HepG2 (cell line): Measurements from ENCODE around the gene RSL1D1. TPM values are rescaled to one million over a fixed set of nuclear protein-coding genes. Genes with fewer than 3 reads are reported as not detected.
A peak's percentile ranks its signal among the peaks of the same experiment; 100 is the strongest.

Experiments
- EP300 ChIP-seq, 3 experiments: sonication (generic) in 1 of 3; formaldehyde crosslinking in 1 of 3; IDR thresholded peaks; 2 replicates each; pipeline versions ENCODE4 v1.5.1 to v1.6.1; 2011 to 2020; ENCODE audit warnings: low read depth in 2 of 3, low read length in 2 of 3, borderline replicate concordance in 1 of 3, improper control_type of control experiment in 1 of 3, mild to moderate bottlenecking in 1 of 3, missing genetic modification reagents in 1 of 3, moderate library complexity in 1 of 3
- ETV5 ChIP-seq: IDR thresholded peaks from 2 replicates; pipeline ENCODE4 v1.6.1; 2018; ENCODE audit warnings: missing biosample characterization, missing genetic modification reagents, inconsistent platforms, borderline replicate concordance
- HNF4A ChIP-seq: sonication (generic); formaldehyde crosslinking; IDR thresholded peaks from 2 replicates; pipeline ENCODE4 v1.4.0; 2020; ENCODE audit warnings: missing genetic modification reagents
- LCORL ChIP-seq, 2 experiments: fragments of 450-650 bp in 1 of 2; sonication (generic) in 1 of 2; formaldehyde crosslinking in 1 of 2; IDR thresholded peaks; 2 replicates each; pipeline versions ENCODE4 v1.5.0 to v1.6.1; 2017 to 2020; ENCODE audit warnings: antibody characterized with exemption in 1 of 2, missing genetic modification reagents in 1 of 2
- RXRB ChIP-seq: IDR thresholded peaks from 2 replicates; pipeline ENCODE4 v1.6.1; 2016; ENCODE audit warnings: borderline replicate concordance, missing genetic modification reagents, missing compliant biosample characterization
- SPEN ChIP-seq: sonication (generic); formaldehyde crosslinking; IDR thresholded peaks from 2 replicates; pipeline ENCODE4 v1.5.1; 2020; ENCODE audit warnings: low read depth, mild to moderate bottlenecking, missing genetic modification reagents
- ZFP90 ChIP-seq: sonication (generic); formaldehyde crosslinking; IDR thresholded peaks from 2 replicates; pipeline ENCODE4 v1.8.0; 2022; ENCODE audit warnings: missing genetic modification reagents, mild to moderate bottlenecking, inconsistent platforms, borderline replicate concordance
- ZNF788 ChIP-seq: sonication (generic); formaldehyde crosslinking; IDR thresholded peaks from 2 replicates; pipeline ENCODE4 v1.5.0; 2020; ENCODE audit warnings: mild to moderate bottlenecking, missing genetic modification reagents, borderline replicate concordance
- ZSCAN31 ChIP-seq: sonication (generic); formaldehyde crosslinking; IDR thresholded peaks from 2 replicates; pipeline ENCODE4 v1.5.0; 2020; ENCODE audit warnings: low read depth, mild to moderate bottlenecking, missing genetic modification reagents
- polyA plus RNA-seq, 8 experiments: library from polyadenylated mRNA; depleted of rRNA in 3 of 8; stranded (reverse) in 7 of 8; unstranded in 1 of 8; fragments of >200 nt; fragmentation: Illumina TruSeq in 4 of 8; extraction: Trizol in 4 of 8; gene quantifications; 2 replicates each; pipeline versions ENCODE4 v1.2.1 to v1.2.3, GENCODE V29; 2011 to 2016; ENCODE audit warnings: low read depth in 4 of 8, missing spikeins in 1 of 8, mixed read lengths in 1 of 8; ENCODE audit not compliant: insufficient read depth in 1 of 8
- total RNA-seq, 5 experiments: library from RNA; depleted of rRNA; stranded (reverse); fragments of >200 nt; fragmentation: Illumina TruSeq; extraction: Trizol; gene quantifications; 2 replicates each; pipeline ENCODE4 v1.2.3, GENCODE V29; 2016; ENCODE audit warnings: low read depth in 1 of 5
- TF ChIP-seq, protein P1 (sequence below): sonication (generic); formaldehyde crosslinking; IDR thresholded peaks from 2 replicates; pipeline ENCODE4 v1.9.0; 2022; ENCODE audit warnings: missing genetic modification reagents, mild to moderate bottlenecking, borderline replicate concordance
- TF ChIP-seq, protein P2 (sequence below): sonication (generic); formaldehyde crosslinking; IDR thresholded peaks from 2 replicates; pipeline ENCODE4 v1.4.0; 2020; ENCODE audit warnings: missing genetic modification reagents
- TF ChIP-seq, protein P3 (sequence below): sonication (generic); formaldehyde crosslinking; IDR thresholded peaks from 2 replicates; pipeline ENCODE4 v1.5.0; 2020; ENCODE audit warnings: mild to moderate bottlenecking, missing genetic modification reagents
- TF ChIP-seq, protein P4 (sequence below): sonication (generic); formaldehyde crosslinking; conservative IDR thresholded peaks from 2 replicates; pipeline ENCODE4 v1.4.0; 2020; ENCODE audit warnings: mild to moderate bottlenecking, missing genetic modification reagents, moderate library complexity
- TF ChIP-seq, protein P5 (sequence below): IDR thresholded peaks from 2 replicates; pipeline ENCODE4 v1.6.1; 2012; ENCODE audit warnings: inconsistent platforms

The RSL1D1 gene
- total and polyA plus RNA-seq, 2 of the 13 experiments (the other 11 are each of a cell fraction or from before 2014, with no cell fraction given), result 187 to 343 TPM

DNA sequence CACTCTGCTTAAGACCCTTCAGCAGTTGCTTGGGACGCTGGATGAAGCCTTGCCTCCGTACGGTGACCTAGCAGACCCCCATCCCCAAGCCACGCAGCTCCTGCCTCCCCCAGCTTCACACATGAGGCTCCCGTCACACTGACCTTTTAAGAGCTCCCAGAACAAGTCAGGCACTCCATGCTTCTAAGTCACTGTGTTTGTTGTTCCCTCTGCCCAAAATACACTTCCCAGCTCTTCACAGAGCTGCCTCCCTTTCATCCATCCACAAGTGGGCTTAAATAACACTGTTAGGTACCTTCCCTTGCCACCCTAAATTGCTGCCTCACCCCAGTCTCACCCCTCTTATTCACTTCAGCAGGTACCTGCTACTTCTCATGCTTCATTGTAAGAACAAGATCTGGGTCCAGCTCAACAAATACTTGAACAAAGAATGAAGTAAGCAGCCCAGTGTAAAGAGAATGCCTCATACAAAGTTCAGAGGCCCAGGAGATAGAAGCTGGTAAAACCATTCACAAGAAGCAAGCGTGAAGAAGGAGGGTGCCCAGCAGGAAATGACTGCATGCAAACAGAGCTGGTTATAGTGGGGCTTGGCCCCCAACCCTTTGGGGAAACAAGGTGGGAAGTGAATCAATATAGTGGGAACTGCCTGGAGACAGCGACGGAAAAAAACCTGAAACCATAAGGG, 60.1 kb downstream of the RSL1D1 start (continued):
- TF ChIP-seq ZSCAN31 (0 out of 2 replicates have a peak, but pooled peaks have one; percentile 34), ETV5 (peak; percentile 42; the same call in 1 of the 2 replicates), LCORL (IDR thresholded peaks at IDR 0.05) (no peak), LCORL (CRISPR knock-in tag; IDR thresholded peaks at IDR 0.05) (0 out of 2 replicates have a peak, but pooled peaks have one; percentile 17), RXRB (CRISPR knock-in tag) (no peak), HNF4A (CRISPR knock-in tag) (0 out of 2 replicates have a peak, but pooled peaks have one; percentile 20), ZFP90 (CRISPR knock-in tag) (0 out of 2 replicates have a peak, but pooled peaks have one; percentile 33), ZNF788 (CRISPR knock-in tag) (0 out of 2 replicates have a peak, but pooled peaks have one; percentile 26), EP300 (IDR thresholded peaks at IDR 0.05; ENCODE audit: low read depth in 2 of 2, low read length in 2 of 2) (0 out of 4 replicates have a peak, but pooled peaks of 1 of the 2 experiments have one; percentile 19), EP300 (CRISPR knock-in tag; IDR thresholded peaks at IDR 0.05; ENCODE audit: borderline replicate concordance) (no peak), SPEN (CRISPR knock-in tag) (peak; percentile 20; the same call in 1 of the 2 replicates)
- TF ChIP-seq, protein P1, sequence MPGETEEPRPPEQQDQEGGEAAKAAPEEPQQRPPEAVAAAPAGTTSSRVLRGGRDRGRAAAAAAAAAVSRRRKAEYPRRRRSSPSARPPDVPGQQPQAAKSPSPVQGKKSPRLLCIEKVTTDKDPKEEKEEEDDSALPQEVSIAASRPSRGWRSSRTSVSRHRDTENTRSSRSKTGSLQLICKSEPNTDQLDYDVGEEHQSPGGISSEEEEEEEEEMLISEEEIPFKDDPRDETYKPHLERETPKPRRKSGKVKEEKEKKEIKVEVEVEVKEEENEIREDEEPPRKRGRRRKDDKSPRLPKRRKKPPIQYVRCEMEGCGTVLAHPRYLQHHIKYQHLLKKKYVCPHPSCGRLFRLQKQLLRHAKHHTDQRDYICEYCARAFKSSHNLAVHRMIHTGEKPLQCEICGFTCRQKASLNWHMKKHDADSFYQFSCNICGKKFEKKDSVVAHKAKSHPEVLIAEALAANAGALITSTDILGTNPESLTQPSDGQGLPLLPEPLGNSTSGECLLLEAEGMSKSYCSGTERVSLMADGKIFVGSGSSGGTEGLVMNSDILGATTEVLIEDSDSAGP (CRISPR knock-in tag), result peak; percentile 41; the same call in 1 of the 2 replicates
- TF ChIP-seq, protein P2, sequence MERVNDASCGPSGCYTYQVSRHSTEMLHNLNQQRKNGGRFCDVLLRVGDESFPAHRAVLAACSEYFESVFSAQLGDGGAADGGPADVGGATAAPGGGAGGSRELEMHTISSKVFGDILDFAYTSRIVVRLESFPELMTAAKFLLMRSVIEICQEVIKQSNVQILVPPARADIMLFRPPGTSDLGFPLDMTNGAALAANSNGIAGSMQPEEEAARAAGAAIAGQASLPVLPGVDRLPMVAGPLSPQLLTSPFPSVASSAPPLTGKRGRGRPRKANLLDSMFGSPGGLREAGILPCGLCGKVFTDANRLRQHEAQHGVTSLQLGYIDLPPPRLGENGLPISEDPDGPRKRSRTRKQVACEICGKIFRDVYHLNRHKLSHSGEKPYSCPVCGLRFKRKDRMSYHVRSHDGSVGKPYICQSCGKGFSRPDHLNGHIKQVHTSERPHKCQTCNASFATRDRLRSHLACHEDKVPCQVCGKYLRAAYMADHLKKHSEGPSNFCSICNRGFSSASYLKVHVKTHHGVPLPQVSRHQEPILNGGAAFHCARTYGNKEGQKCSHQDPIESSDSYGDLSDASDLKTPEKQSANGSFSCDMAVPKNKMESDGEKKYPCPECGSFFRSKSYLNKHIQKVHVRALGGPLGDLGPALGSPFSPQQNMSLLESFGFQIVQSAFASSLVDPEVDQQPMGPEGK (CRISPR knock-in tag), result peak; percentile 42; the same call in 1 of the 2 replicates
- TF ChIP-seq, protein P3, sequence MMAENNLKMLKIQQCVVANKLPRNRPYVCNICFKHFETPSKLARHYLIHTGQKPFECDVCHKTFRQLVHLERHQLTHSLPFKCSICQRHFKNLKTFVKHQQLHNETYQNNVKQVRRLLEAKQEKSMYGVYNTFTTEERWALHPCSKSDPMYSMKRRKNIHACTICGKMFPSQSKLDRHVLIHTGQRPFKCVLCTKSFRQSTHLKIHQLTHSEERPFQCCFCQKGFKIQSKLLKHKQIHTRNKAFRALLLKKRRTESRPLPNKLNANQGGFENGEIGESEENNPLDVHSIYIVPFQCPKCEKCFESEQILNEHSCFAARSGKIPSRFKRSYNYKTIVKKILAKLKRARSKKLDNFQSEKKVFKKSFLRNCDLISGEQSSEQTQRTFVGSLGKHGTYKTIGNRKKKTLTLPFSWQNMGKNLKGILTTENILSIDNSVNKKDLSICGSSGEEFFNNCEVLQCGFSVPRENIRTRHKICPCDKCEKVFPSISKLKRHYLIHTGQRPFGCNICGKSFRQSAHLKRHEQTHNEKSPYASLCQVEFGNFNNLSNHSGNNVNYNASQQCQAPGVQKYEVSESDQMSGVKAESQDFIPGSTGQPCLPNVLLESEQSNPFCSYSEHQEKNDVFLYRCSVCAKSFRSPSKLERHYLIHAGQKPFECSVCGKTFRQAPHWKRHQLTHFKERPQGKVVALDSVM (CRISPR knock-in tag), result 0 out of 2 replicates have a peak, but pooled peaks have one; percentile 6
- TF ChIP-seq, protein P4, sequence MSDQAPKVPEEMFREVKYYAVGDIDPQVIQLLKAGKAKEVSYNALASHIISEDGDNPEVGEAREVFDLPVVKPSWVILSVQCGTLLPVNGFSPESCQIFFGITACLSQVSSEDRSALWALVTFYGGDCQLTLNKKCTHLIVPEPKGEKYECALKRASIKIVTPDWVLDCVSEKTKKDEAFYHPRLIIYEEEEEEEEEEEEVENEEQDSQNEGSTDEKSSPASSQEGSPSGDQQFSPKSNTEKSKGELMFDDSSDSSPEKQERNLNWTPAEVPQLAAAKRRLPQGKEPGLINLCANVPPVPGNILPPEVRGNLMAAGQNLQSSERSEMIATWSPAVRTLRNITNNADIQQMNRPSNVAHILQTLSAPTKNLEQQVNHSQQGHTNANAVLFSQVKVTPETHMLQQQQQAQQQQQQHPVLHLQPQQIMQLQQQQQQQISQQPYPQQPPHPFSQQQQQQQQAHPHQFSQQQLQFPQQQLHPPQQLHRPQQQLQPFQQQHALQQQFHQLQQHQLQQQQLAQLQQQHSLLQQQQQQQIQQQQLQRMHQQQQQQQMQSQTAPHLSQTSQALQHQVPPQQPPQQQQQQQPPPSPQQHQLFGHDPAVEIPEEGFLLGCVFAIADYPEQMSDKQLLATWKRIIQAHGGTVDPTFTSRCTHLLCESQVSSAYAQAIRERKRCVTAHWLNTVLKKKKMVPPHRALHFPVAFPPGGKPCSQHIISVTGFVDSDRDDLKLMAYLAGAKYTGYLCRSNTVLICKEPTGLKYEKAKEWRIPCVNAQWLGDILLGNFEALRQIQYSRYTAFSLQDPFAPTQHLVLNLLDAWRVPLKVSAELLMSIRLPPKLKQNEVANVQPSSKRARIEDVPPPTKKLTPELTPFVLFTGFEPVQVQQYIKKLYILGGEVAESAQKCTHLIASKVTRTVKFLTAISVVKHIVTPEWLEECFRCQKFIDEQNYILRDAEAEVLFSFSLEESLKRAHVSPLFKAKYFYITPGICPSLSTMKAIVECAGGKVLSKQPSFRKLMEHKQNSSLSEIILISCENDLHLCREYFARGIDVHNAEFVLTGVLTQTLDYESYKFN, result peak; percentile 56
- TF ChIP-seq, protein P5, sequence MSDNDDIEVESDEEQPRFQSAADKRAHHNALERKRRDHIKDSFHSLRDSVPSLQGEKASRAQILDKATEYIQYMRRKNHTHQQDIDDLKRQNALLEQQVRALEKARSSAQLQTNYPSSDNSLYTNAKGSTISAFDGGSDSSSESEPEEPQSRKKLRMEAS, result peak; percentile 22; the same call in 1 of the 2 replicates
